ENCODE data around the gene MAST4. TPM values are rescaled to one million over a fixed set of nuclear protein-coding genes. Genes with fewer than 3 reads are reported as not detected.

MAST4 gene
- total and polyA plus RNA-seq, 2 donors from 2014 or later: 27.3 to 31.4 TPM

DNA sequence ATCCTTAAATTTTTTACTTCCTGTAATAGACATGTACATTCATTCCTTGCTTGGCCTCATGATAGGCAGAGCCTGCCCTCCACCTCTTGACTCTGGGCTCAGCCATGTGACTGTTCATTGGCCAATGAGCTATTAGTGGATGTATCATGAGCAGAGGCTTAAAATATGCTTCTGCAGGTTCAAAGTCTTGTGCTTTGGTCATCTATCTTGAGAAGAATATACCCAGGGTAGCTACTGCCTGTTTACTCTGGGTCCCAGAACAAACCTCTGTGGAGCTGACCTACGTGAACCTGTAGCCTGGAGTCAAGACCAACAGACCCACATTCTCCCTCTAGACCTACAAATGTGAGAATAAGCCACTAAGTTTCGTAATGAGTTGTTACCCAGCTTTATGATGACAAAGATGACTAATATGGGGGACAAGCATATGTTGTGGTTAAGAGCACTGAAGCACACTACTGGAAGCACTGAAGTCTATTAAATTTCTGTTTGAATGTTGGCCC is 244.4 kb downstream of the MAST4 start:
- no peak for DNase-seq
- FAIRE-seq: no peak
- H3K9ac ChIP-seq (ENCODE audit: low read length in 3 of 3): no peak overlapping the region
- no peaks in the 10 kb centered on the region for H3K36me3 ChIP-seq (ENCODE audit: control insufficient read depth in 2 of 3, insufficient read depth in 3 of 3, low read length in 3 of 3)
- peaks cover 0 to 2% (median 0%) of the 10 kb centered on the region in 3 donors for H3K4me1 ChIP-seq (ENCODE audit: control insufficient read depth in 2 of 3, insufficient read depth in 2 of 3, low read depth in 1 of 3, low read length in 3 of 3)
- H3K27ac ChIP-seq (ENCODE audit: low read depth in 2 of 2, low read length in 2 of 2): no peak overlapping the region
- intact Hi-C loops (cut with DNase I): no loop called here
- no peak overlapping the region for H3K4me3 ChIP-seq (ENCODE audit: low read length in 3 of 3)
- H3K27me3 ChIP-seq (ENCODE audit: control insufficient read depth, insufficient read depth, low read length): no peaks in the 10 kb centered on the region
- H3K9me3 ChIP-seq (ENCODE audit: control insufficient read depth in 2 of 3, insufficient read depth in 1 of 3, low read length in 3 of 3): no peaks in the 10 kb centered on the region
- TF ChIP-seq, protein P1, sequence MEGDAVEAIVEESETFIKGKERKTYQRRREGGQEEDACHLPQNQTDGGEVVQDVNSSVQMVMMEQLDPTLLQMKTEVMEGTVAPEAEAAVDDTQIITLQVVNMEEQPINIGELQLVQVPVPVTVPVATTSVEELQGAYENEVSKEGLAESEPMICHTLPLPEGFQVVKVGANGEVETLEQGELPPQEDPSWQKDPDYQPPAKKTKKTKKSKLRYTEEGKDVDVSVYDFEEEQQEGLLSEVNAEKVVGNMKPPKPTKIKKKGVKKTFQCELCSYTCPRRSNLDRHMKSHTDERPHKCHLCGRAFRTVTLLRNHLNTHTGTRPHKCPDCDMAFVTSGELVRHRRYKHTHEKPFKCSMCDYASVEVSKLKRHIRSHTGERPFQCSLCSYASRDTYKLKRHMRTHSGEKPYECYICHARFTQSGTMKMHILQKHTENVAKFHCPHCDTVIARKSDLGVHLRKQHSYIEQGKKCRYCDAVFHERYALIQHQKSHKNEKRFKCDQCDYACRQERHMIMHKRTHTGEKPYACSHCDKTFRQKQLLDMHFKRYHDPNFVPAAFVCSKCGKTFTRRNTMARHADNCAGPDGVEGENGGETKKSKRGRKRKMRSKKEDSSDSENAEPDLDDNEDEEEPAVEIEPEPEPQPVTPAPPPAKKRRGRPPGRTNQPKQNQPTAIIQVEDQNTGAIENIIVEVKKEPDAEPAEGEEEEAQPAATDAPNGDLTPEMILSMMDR (IDR thresholded peaks at IDR 0.05; ENCODE audit: borderline replicate concordance, extremely low read depth, insufficient read depth): no peak

DNA sequence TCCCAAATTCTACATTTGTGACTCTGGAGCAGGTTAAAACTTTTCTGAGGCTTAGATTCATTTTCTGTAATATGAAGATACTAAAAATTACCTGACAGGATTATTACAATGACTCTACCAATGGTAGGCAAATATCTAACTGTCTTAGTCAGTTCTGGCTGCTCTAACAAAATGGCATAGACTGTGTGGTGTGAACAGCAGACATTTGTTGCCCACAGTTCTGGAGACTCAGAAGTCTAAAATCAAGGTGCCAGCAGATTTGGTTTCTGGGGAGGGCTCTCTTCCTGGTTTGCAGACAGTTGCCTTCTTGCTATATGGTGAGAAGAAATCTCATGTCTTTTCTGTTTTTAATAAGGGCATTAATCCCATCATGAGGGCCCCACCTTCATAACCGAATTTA is 245.1 kb downstream of the MAST4 start:
- no peak overlapping the region for H3K27ac ChIP-seq (ENCODE audit: low read depth in 2 of 2, low read length in 2 of 2)
- H3K9ac ChIP-seq (ENCODE audit: low read length in 3 of 3): no peak overlapping the region
- no peaks in the 10 kb centered on the region for H3K36me3 ChIP-seq (ENCODE audit: control insufficient read depth in 2 of 3, insufficient read depth in 3 of 3, low read length in 3 of 3)
- intact Hi-C loops (cut with DNase I): no loop called here
- DNase-seq (no peak), FAIRE-seq (no peak)
- H3K9me3 ChIP-seq (ENCODE audit: control insufficient read depth in 2 of 3, insufficient read depth in 1 of 3, low read length in 3 of 3): no peaks in the 10 kb centered on the region
- no peaks in the 10 kb centered on the region for H3K27me3 ChIP-seq (ENCODE audit: control insufficient read depth, insufficient read depth, low read length)
- TF ChIP-seq, protein P1 (IDR thresholded peaks at IDR 0.05; ENCODE audit: borderline replicate concordance, extremely low read depth, insufficient read depth): no peak
- H3K4me1 ChIP-seq (ENCODE audit: control insufficient read depth in 2 of 3, insufficient read depth in 2 of 3, low read depth in 1 of 3, low read length in 3 of 3): peaks cover 0 to 2% (median 0%) of the 10 kb centered on the region in 3 donors
- H3K4me3 ChIP-seq (ENCODE audit: low read length in 3 of 3): no peak overlapping the region

DNA sequence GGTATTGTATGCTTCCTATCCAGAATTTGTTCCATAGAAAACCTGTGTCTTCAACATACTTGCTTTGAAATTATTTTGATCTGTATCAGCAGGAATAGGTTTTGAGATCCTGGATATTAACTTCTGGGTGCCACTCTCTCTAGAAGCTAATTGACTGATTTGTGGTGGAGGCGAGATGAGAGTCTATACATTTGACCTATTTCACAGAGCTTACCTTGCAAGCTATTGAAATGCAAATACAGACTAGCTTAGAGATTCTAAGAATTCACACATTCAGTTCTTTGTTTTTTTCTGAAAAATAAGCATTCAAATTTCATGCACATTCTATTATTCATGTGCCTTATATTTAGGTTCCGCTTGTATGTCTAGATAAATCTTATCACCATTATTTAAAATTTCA is 246.3 kb downstream of the MAST4 start:
- no peak overlapping the region for H3K4me3 ChIP-seq (ENCODE audit: low read length in 3 of 3)
- no peak overlapping the region for H3K9ac ChIP-seq (ENCODE audit: low read length in 3 of 3)
- no peak for FAIRE-seq
- intact Hi-C loops (cut with DNase I): no loop called here
- no peak for DNase-seq
- H3K27ac ChIP-seq (ENCODE audit: low read depth in 2 of 2, low read length in 2 of 2): no peak overlapping the region
- H3K27me3 ChIP-seq (ENCODE audit: control insufficient read depth, insufficient read depth, low read length): no peaks in the 10 kb centered on the region
- TF ChIP-seq, protein P1 (IDR thresholded peaks at IDR 0.05; ENCODE audit: borderline replicate concordance, extremely low read depth, insufficient read depth): no peak
- no peaks in the 10 kb centered on the region for H3K9me3 ChIP-seq (ENCODE audit: control insufficient read depth in 2 of 3, insufficient read depth in 1 of 3, low read length in 3 of 3)
- no peaks in the 10 kb centered on the region for H3K36me3 ChIP-seq (ENCODE audit: control insufficient read depth in 2 of 3, insufficient read depth in 3 of 3, low read length in 3 of 3)
- peaks cover 0 to 2% (median 0%) of the 10 kb centered on the region in 3 donors for H3K4me1 ChIP-seq (ENCODE audit: control insufficient read depth in 2 of 3, insufficient read depth in 2 of 3, low read depth in 1 of 3, low read length in 3 of 3)

DNA sequence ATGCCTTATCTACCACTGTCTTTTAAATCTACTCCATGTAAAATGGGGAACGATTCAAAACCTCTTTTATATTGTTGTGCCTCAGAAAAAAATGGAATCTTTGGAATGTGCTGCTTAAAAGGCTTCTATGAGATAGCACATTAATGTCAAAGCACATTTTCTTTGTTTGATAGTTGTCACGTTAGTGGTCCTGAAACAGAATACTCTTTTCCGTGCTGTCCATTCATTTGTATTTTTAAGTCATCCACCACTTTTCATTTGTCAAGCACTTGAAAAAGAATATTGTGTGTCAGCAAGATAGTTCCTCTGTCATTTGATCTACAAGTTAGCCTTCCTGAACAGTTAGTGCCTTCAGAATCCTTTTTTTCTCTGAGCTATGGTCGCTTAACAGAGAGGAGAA is 246.9 kb downstream of the MAST4 start:
- TF ChIP-seq, protein P1 (IDR thresholded peaks at IDR 0.05; ENCODE audit: borderline replicate concordance, extremely low read depth, insufficient read depth): no peak
- intact Hi-C loops (cut with DNase I): no loop called here
- Histone ChIP-seq H3K4me3 (ENCODE audit: low read length in 3 of 3) (no peak overlapping the region), H3K4me1 (ENCODE audit: control insufficient read depth in 2 of 3, insufficient read depth in 2 of 3, low read depth in 1 of 3, low read length in 3 of 3) (peaks cover 0 to 2% (median 0%) of the 10 kb centered on the region in 3 donors), H3K27me3 (ENCODE audit: control insufficient read depth, insufficient read depth, low read length) (no peaks in the 10 kb centered on the region), H3K9me3 (ENCODE audit: control insufficient read depth in 2 of 3, insufficient read depth in 1 of 3, low read length in 3 of 3) (no peaks in the 10 kb centered on the region), H3K36me3 (ENCODE audit: control insufficient read depth in 2 of 3, insufficient read depth in 3 of 3, low read length in 3 of 3) (no peaks in the 10 kb centered on the region), H3K9ac (ENCODE audit: low read length in 3 of 3) (no peak overlapping the region), H3K27ac (ENCODE audit: low read depth in 2 of 2, low read length in 2 of 2) (no peak overlapping the region)
- peak in 2 of 5 donors; percentile 13 to 34 for DNase-seq
- no peak for FAIRE-seq
